Neural progenitor cell (in vitro differentiated cells): Measurements from ENCODE around the gene PLPPR3.

Experiments
- EZH2 ChIP-seq: fragments of 200-600 bp; sonication (generic); IDR thresholded peaks from 2 replicates; pipeline ENCODE4 v1.6.1; 2017; ENCODE audit warnings: antibody characterized with exemption, mild to moderate bottlenecking, moderate library complexity
- EZH2phosphoT487 ChIP-seq: fragments of 200-600 bp; sonication (generic); IDR thresholded peaks from 2 replicates; pipeline ENCODE4 v1.6.1; 2017; ENCODE audit warnings: antibody characterized with exemption
- TF ChIP-seq, protein P1 (sequence below): fragments of 200-600 bp; sonication (generic); IDR thresholded peaks from 2 replicates; pipeline ENCODE4 v1.5.1; 2017; ENCODE audit warnings: antibody characterized with exemption, mild to moderate bottlenecking

DNA sequence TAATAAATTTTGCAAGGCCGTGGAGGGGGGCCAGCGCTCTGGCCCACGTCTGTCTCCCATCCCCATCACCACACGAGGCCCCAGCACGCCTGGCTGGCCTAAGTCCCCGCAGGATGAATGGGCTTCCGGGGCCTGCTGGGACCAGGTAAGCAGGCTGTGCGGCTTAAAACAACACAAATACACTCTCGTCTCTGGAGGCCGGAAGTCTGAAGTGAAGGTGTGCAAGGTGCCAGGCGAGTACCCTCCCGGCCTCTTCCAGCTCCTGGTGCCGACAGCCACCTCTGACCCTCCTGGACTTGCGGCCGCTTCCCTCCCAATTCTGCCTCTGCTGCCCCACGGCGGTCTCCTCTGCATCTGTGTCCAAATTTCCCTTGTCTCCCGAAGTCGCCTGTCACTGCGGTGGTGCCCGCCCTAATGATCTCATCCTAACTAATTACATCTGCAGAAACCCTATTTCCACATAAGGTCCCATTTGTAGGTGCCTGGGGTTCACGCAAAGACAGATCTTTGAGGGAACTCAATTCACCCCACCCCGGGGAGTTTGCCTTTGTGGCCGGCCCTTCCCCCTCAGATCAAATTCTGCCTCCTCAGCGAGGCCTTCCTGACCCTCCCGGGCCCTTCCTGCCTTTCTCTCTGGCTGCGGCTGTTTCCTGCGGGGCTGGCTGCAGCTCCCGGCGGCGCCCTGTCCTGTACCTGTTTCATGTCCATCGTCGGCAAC lies 32.6 kb downstream of the PLPPR3 start:
- TF ChIP-seq, protein P1, sequence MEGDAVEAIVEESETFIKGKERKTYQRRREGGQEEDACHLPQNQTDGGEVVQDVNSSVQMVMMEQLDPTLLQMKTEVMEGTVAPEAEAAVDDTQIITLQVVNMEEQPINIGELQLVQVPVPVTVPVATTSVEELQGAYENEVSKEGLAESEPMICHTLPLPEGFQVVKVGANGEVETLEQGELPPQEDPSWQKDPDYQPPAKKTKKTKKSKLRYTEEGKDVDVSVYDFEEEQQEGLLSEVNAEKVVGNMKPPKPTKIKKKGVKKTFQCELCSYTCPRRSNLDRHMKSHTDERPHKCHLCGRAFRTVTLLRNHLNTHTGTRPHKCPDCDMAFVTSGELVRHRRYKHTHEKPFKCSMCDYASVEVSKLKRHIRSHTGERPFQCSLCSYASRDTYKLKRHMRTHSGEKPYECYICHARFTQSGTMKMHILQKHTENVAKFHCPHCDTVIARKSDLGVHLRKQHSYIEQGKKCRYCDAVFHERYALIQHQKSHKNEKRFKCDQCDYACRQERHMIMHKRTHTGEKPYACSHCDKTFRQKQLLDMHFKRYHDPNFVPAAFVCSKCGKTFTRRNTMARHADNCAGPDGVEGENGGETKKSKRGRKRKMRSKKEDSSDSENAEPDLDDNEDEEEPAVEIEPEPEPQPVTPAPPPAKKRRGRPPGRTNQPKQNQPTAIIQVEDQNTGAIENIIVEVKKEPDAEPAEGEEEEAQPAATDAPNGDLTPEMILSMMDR: no peak
- no peak for TF ChIP-seq EZH2
- no peak for TF ChIP-seq EZH2phosphoT487
